ENCODE results near the gene TUT7.
"Not testable (repeated sequence)": the region's sequence is repeated elsewhere in the genome, so short reads cannot be mapped to it uniquely, and the experiment has no call there.

The TUT7 gene

GRCh38 chr9:86354011-86354817 lies at the start of gene TUT7:
TUT7 (minus strand) TSS chr9:86354410; CDS start chr9:86353199, 1,211 bp downstream.
- peak; percentile 96 to 98 for DNase-seq (ENCODE audit: low read depth in 2 of 2)
- peak within 1 kb of the TSS; percentile 95 to 96 for H3K4me3 ChIP-seq (replicated peaks in 1 of 2; ENCODE audit: low read depth in 2 of 2, low read length in 2 of 2)
- TF ChIP-seq CTCF (IDR thresholded peaks at IDR 0.05; ENCODE audit: low read depth, low read length), result no peak

- no peak overlapping the region for H3K4me3 ChIP-seq (replicated peaks in 1 of 2; ENCODE audit: low read depth in 2 of 2, low read length in 2 of 2)
- DNase-seq (ENCODE audit: low read depth in 2 of 2), result no peak
- no peak for TF ChIP-seq CTCF (IDR thresholded peaks at IDR 0.05; ENCODE audit: low read depth, low read length)
Measured at GRCh38 chr9:86402591-86402990, 48.4 kb upstream of the TUT7 start.

GRCh38 chr9:86396412-86396811 lies 42.2 kb upstream of the TUT7 start:
- no peak for TF ChIP-seq CTCF (IDR thresholded peaks at IDR 0.05; ENCODE audit: low read depth, low read length)
- no peak overlapping the region for H3K4me3 ChIP-seq (replicated peaks in 1 of 2; ENCODE audit: low read depth in 2 of 2, low read length in 2 of 2)
- DNase-seq (ENCODE audit: low read depth in 2 of 2), result no peak

GRCh38 chr9:86390184-86390583 lies 36.0 kb upstream of the TUT7 start:
- not testable (repeated sequence) for DNase-seq (ENCODE audit: low read depth in 2 of 2); H3K4me3 ChIP-seq (replicated peaks in 1 of 2; ENCODE audit: low read depth in 2 of 2, low read length in 2 of 2)

GRCh38 chr9:86389628-86390027 lies 35.4 kb upstream of the TUT7 start:
- H3K4me3 ChIP-seq (replicated peaks in 1 of 2; ENCODE audit: low read depth in 2 of 2, low read length in 2 of 2), result no peak overlapping the region
- no peak for TF ChIP-seq CTCF (IDR thresholded peaks at IDR 0.05; ENCODE audit: low read depth, low read length)
- DNase-seq (ENCODE audit: low read depth in 2 of 2), result no peak

- H3K4me3 ChIP-seq (replicated peaks in 1 of 2; ENCODE audit: low read depth in 2 of 2, low read length in 2 of 2), result no peak overlapping the region
- no peak for TF ChIP-seq CTCF (IDR thresholded peaks at IDR 0.05; ENCODE audit: low read depth, low read length)
- no peak for DNase-seq (ENCODE audit: low read depth in 2 of 2)
Measured at GRCh38 chr9:86387376-86387775, 33.2 kb upstream of the TUT7 start.

GRCh38 chr9:86383000-86383399 lies 28.8 kb upstream of the TUT7 start:
- not testable (repeated sequence) for H3K4me3 ChIP-seq (replicated peaks in 1 of 2; ENCODE audit: low read depth in 2 of 2, low read length in 2 of 2); DNase-seq (ENCODE audit: low read depth in 2 of 2)

- no peak for DNase-seq (ENCODE audit: low read depth in 2 of 2)
- no peak for TF ChIP-seq CTCF (IDR thresholded peaks at IDR 0.05; ENCODE audit: low read depth, low read length)
Measured at GRCh38 chr9:86376016-86376415, 21.8 kb upstream of the TUT7 start.

More at GRCh38 chr9:86376016-86376415, 21.8 kb upstream of the TUT7 start:
- H3K4me3 ChIP-seq (replicated peaks in 1 of 2; ENCODE audit: low read depth in 2 of 2, low read length in 2 of 2), result no peak overlapping the region
